ENCODE results near the gene SLC7A7. TPM values are rescaled to one million over a fixed set of nuclear protein-coding genes. Genes with fewer than 3 reads are reported as not detected.

Gene SLC7A7
- total and polyA plus RNA-seq, 2 experiments from 2014 or later = 3.6 to 4.1 TPM

GRCh38 chr14:22786685-22787084 is 28.6 kb downstream of the SLC7A7 start (continued):
- TF ChIP-seq, protein P1, sequence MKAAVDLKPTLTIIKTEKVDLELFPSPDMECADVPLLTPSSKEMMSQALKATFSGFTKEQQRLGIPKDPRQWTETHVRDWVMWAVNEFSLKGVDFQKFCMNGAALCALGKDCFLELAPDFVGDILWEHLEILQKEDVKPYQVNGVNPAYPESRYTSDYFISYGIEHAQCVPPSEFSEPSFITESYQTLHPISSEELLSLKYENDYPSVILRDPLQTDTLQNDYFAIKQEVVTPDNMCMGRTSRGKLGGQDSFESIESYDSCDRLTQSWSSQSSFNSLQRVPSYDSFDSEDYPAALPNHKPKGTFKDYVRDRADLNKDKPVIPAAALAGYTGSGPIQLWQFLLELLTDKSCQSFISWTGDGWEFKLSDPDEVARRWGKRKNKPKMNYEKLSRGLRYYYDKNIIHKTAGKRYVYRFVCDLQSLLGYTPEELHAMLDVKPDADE (IDR thresholded peaks at IDR 0.05) = no peak
- TF ChIP-seq POLR2AphosphoS5 (IDR thresholded peaks at IDR 0.05; ENCODE audit: low read depth) (no peak), CREB1 (CRISPR knock-in tag; IDR thresholded peaks at IDR 0.05; ENCODE audit: low read depth) (no peak), NANOG (IDR thresholded peaks at IDR 0.05; ENCODE audit: borderline replicate concordance) (no peak), EZH2 (IDR thresholded peaks at IDR 0.05; ENCODE audit: low read depth, unreplicated experiment) (no peak)

- Histone ChIP-seq H3K36me3 (ENCODE audit: insufficient read depth) (no peaks in the 10 kb centered on the region), H3K27ac (ENCODE audit: low read depth) (no peak overlapping the region), H2AFZ (no peak overlapping the region), H3K79me2 (replicated peaks; ENCODE audit: insufficient read depth) (no peaks in the 10 kb centered on the region), H3F3A (replicated peaks; ENCODE audit: low read depth) (no peaks in the 10 kb centered on the region), H3K9me2 (ENCODE audit: insufficient read depth) (no peaks in the 10 kb centered on the region), H3K27me3 (ENCODE audit: insufficient read depth) (no peaks in the 10 kb centered on the region), H4K20me1 (replicated peaks; ENCODE audit: insufficient read depth) (no peaks in the 10 kb centered on the region), H3K4me1 (ENCODE audit: insufficient read depth) (no peaks in the 10 kb centered on the region), H3K4me3 (no peak overlapping the region), H3K4me2 (no peak overlapping the region)
- no peaks in the 10 kb centered on the region for H3K36me3 Mint-ChIP-seq (ENCODE audit: low read depth)
- H3K27me3 Mint-ChIP-seq (ENCODE audit: insufficient read depth, low read depth, poor library complexity) = peaks cover 8% of the 10 kb centered on the region
- no peaks in the 10 kb centered on the region for H3K9me3 Mint-ChIP-seq
- H3K4me1 Mint-ChIP-seq = peaks cover 11% of the 10 kb centered on the region
- no peak for ATAC-seq
- H3K4me3 Mint-ChIP-seq = no peak overlapping the region
- H3K27ac Mint-ChIP-seq = no peak overlapping the region
- no peak for DNase-seq (ENCODE audit: low spot score)
- TF ChIP-seq EZH2 (IDR thresholded peaks at IDR 0.05; ENCODE audit: low read depth, unreplicated experiment) (no peak), CTCF (conservative IDR thresholded peaks at IDR 0.05; ENCODE audit: low read depth in 2 of 2) (no peak), NANOG (IDR thresholded peaks at IDR 0.05; ENCODE audit: borderline replicate concordance) (no peak), ZNF331 (CRISPR knock-in tag; IDR thresholded peaks at IDR 0.05; ENCODE audit: low read depth) (no peak), JUNB (IDR thresholded peaks at IDR 0.05; ENCODE audit: unreplicated experiment) (no peak), CREB1 (CRISPR knock-in tag; IDR thresholded peaks at IDR 0.05; ENCODE audit: low read depth) (no peak), REST (IDR thresholded peaks at IDR 0.05; ENCODE audit: unreplicated experiment) (no peak), STAT1 (IDR thresholded peaks at IDR 0.05; ENCODE audit: unreplicated experiment) (no peak), EZH2phosphoT487 (IDR thresholded peaks at IDR 0.05; ENCODE audit: unreplicated experiment) (no peak), ZNF462 (CRISPR knock-in tag; IDR thresholded peaks at IDR 0.05) (no peak)
These were observed 33.8 kb downstream of the SLC7A7 start for GRCh38 chr14:22781301-22781991.
